Measurements from ENCODE around the gene PTPRM. TPM values are rescaled to one million over a fixed set of nuclear protein-coding genes. Genes with fewer than 3 reads are reported as not detected.
A peak's percentile ranks its signal among the peaks of the same experiment; 100 is the strongest.

Gene PTPRM
- total and polyA plus RNA-seq, 4 donors = 118 to 160 (median 122) TPM

- Histone ChIP-seq H3K4me1 (ENCODE audit: control insufficient read depth, insufficient read depth, low read length) (no peaks in the 10 kb centered on the region), H3K27me3 (ENCODE audit: control insufficient read depth, insufficient read depth, low read length) (no peaks in the 10 kb centered on the region), H3K4me3 (ENCODE audit: low read depth, low read length) (no peak overlapping the region), H3K9me3 (ENCODE audit: control insufficient read depth, insufficient read depth, low read length) (no peaks in the 10 kb centered on the region), H3K36me3 (ENCODE audit: control insufficient read depth, insufficient read depth, low read length) (no peaks in the 10 kb centered on the region), H3K27ac (ENCODE audit: low read depth, low read length) (no peak overlapping the region)
- peak in 1 of 6 donors; percentile 62 for DNase-seq (ENCODE audit: low read depth in 4 of 6, low spot score in 6 of 6)
- WGBS (ENCODE audit: insufficient coverage) = no CpG with 5 or more reads among the region's 3 CpGs
Observed at GRCh38 chr18:8004792-8005191, 437.7 kb downstream of the PTPRM start.

GRCh38 chr18:8005870-8006569, 438.9 kb downstream of the PTPRM start:
- WGBS (ENCODE audit: insufficient coverage) = 45% methylated on average over 4 of the region's 7 CpGs
- H3K27me3 ChIP-seq (ENCODE audit: control insufficient read depth, insufficient read depth, low read length) = no peaks in the 10 kb centered on the region
- no peaks in the 10 kb centered on the region for H3K9me3 ChIP-seq (ENCODE audit: control insufficient read depth, insufficient read depth, low read length)
- no peaks in the 10 kb centered on the region for H3K36me3 ChIP-seq (ENCODE audit: control insufficient read depth, insufficient read depth, low read length)
- H3K4me3 ChIP-seq (ENCODE audit: low read depth, low read length) = no peak overlapping the region
- peak in 1 of 6 donors; percentile 46 for DNase-seq (ENCODE audit: low read depth in 4 of 6, low spot score in 6 of 6)
- no peaks in the 10 kb centered on the region for H3K4me1 ChIP-seq (ENCODE audit: control insufficient read depth, insufficient read depth, low read length)
- no peak overlapping the region for H3K27ac ChIP-seq (ENCODE audit: low read depth, low read length)

- no peaks in the 10 kb centered on the region for H3K4me1 ChIP-seq (ENCODE audit: control insufficient read depth, insufficient read depth, low read length)
- H3K4me3 ChIP-seq (ENCODE audit: low read depth, low read length) = no peak overlapping the region
- WGBS (ENCODE audit: insufficient coverage) = no CpG with 5 or more reads among the region's 3 CpGs
- DNase-seq (ENCODE audit: low read depth in 4 of 6, low spot score in 6 of 6) = no peak
- no peaks in the 10 kb centered on the region for H3K36me3 ChIP-seq (ENCODE audit: control insufficient read depth, insufficient read depth, low read length)
- H3K27ac ChIP-seq (ENCODE audit: low read depth, low read length) = no peak overlapping the region
- no peaks in the 10 kb centered on the region for H3K9me3 ChIP-seq (ENCODE audit: control insufficient read depth, insufficient read depth, low read length)
- H3K27me3 ChIP-seq (ENCODE audit: control insufficient read depth, insufficient read depth, low read length) = no peaks in the 10 kb centered on the region
Observed at GRCh38 chr18:8006979-8007378, 439.9 kb downstream of the PTPRM start.

- WGBS (ENCODE audit: insufficient coverage) = no CpG with 5 or more reads among the region's 4 CpGs
- no peaks in the 10 kb centered on the region for H3K27me3 ChIP-seq (ENCODE audit: control insufficient read depth, insufficient read depth, low read length)
- no peak overlapping the region for H3K4me3 ChIP-seq (ENCODE audit: low read depth, low read length)
- DNase-seq (ENCODE audit: low read depth in 4 of 6, low spot score in 6 of 6) = peak in 1 of 6 donors; percentile 57
- no peaks in the 10 kb centered on the region for H3K36me3 ChIP-seq (ENCODE audit: control insufficient read depth, insufficient read depth, low read length)
- no peaks in the 10 kb centered on the region for H3K9me3 ChIP-seq (ENCODE audit: control insufficient read depth, insufficient read depth, low read length)
- no peaks in the 10 kb centered on the region for H3K4me1 ChIP-seq (ENCODE audit: control insufficient read depth, insufficient read depth, low read length)
- no peak overlapping the region for H3K27ac ChIP-seq (ENCODE audit: low read depth, low read length)
Observed at GRCh38 chr18:8008033-8008432, 440.9 kb downstream of the PTPRM start.

GRCh38 chr18:8011361-8011760, 444.2 kb downstream of the PTPRM start:
- no peaks in the 10 kb centered on the region for H3K27me3 ChIP-seq (ENCODE audit: control insufficient read depth, insufficient read depth, low read length)
- H3K36me3 ChIP-seq (ENCODE audit: control insufficient read depth, insufficient read depth, low read length) = no peaks in the 10 kb centered on the region
- H3K4me1 ChIP-seq (ENCODE audit: control insufficient read depth, insufficient read depth, low read length) = no peaks in the 10 kb centered on the region
- no peak overlapping the region for H3K27ac ChIP-seq (ENCODE audit: low read depth, low read length)
- H3K9me3 ChIP-seq (ENCODE audit: control insufficient read depth, insufficient read depth, low read length) = no peaks in the 10 kb centered on the region
- WGBS (ENCODE audit: insufficient coverage) = no CpG with 5 or more reads among the region's 1 CpG
- H3K4me3 ChIP-seq (ENCODE audit: low read depth, low read length) = no peak overlapping the region
- DNase-seq (ENCODE audit: low read depth in 4 of 6, low spot score in 6 of 6) = no peak

GRCh38 chr18:8011906-8012305, 444.8 kb downstream of the PTPRM start:
- H3K4me1 ChIP-seq (ENCODE audit: control insufficient read depth, insufficient read depth, low read length) = no peaks in the 10 kb centered on the region
- no peaks in the 10 kb centered on the region for H3K36me3 ChIP-seq (ENCODE audit: control insufficient read depth, insufficient read depth, low read length)
- no peak overlapping the region for H3K4me3 ChIP-seq (ENCODE audit: low read depth, low read length)
- H3K27me3 ChIP-seq (ENCODE audit: control insufficient read depth, insufficient read depth, low read length) = no peaks in the 10 kb centered on the region
- H3K27ac ChIP-seq (ENCODE audit: low read depth, low read length) = no peak overlapping the region
- no CpG with 5 or more reads among the region's 4 CpGs for WGBS (ENCODE audit: insufficient coverage)
- no peaks in the 10 kb centered on the region for H3K9me3 ChIP-seq (ENCODE audit: control insufficient read depth, insufficient read depth, low read length)
- DNase-seq (ENCODE audit: low read depth in 4 of 6, low spot score in 6 of 6) = no peak

- no peak overlapping the region for H3K27ac ChIP-seq (ENCODE audit: low read depth, low read length)
- H3K9me3 ChIP-seq (ENCODE audit: control insufficient read depth, insufficient read depth, low read length) = no peaks in the 10 kb centered on the region
Observed at GRCh38 chr18:8018701-8019331, 451.7 kb downstream of the PTPRM start.

GRCh38 chr18:8019600-8019999, 452.5 kb downstream of the PTPRM start:
- Histone ChIP-seq H3K9me3 (ENCODE audit: control insufficient read depth, insufficient read depth, low read length) (no peaks in the 10 kb centered on the region), H3K4me3 (ENCODE audit: low read depth, low read length) (no peak overlapping the region), H3K4me1 (ENCODE audit: control insufficient read depth, insufficient read depth, low read length) (no peaks in the 10 kb centered on the region), H3K27me3 (ENCODE audit: control insufficient read depth, insufficient read depth, low read length) (no peaks in the 10 kb centered on the region), H3K27ac (ENCODE audit: low read depth, low read length) (no peak overlapping the region), H3K36me3 (ENCODE audit: control insufficient read depth, insufficient read depth, low read length) (no peaks in the 10 kb centered on the region)
- WGBS (ENCODE audit: insufficient coverage) = no CpG with 5 or more reads among the region's 1 CpG
- DNase-seq (ENCODE audit: low read depth in 4 of 6, low spot score in 6 of 6) = no peak

More at GRCh38 chr18:8018701-8019331, 451.7 kb downstream of the PTPRM start:
- no CpG with 5 or more reads among the region's 6 CpGs for WGBS (ENCODE audit: insufficient coverage)
- DNase-seq (ENCODE audit: low read depth in 4 of 6, low spot score in 6 of 6) = peak in 1 of 6 donors; percentile 34
- Histone ChIP-seq H3K4me3 (ENCODE audit: low read depth, low read length) (no peak overlapping the region), H3K4me1 (ENCODE audit: control insufficient read depth, insufficient read depth, low read length) (no peaks in the 10 kb centered on the region), H3K36me3 (ENCODE audit: control insufficient read depth, insufficient read depth, low read length) (no peaks in the 10 kb centered on the region), H3K27me3 (ENCODE audit: control insufficient read depth, insufficient read depth, low read length) (no peaks in the 10 kb centered on the region)

GRCh38 chr18:8020132-8020846, 453.2 kb downstream of the PTPRM start:
- Histone ChIP-seq H3K27me3 (ENCODE audit: control insufficient read depth, insufficient read depth, low read length) (no peaks in the 10 kb centered on the region), H3K9me3 (ENCODE audit: control insufficient read depth, insufficient read depth, low read length) (no peaks in the 10 kb centered on the region), H3K4me1 (ENCODE audit: control insufficient read depth, insufficient read depth, low read length) (no peaks in the 10 kb centered on the region), H3K36me3 (ENCODE audit: control insufficient read depth, insufficient read depth, low read length) (no peaks in the 10 kb centered on the region), H3K4me3 (ENCODE audit: low read depth, low read length) (no peak overlapping the region), H3K27ac (ENCODE audit: low read depth, low read length) (no peak overlapping the region)
- 50% methylated on average over 1 of the region's 7 CpGs for WGBS (ENCODE audit: insufficient coverage)
- DNase-seq (ENCODE audit: low read depth in 4 of 6, low spot score in 6 of 6) = peak in 1 of 6 donors; percentile 28

Data from spinal cord (tissue), 10 donors.